K562 (cell line): ENCODE results near the gene USP28. TPM values are rescaled to one million over a fixed set of nuclear protein-coding genes. Genes with fewer than 3 reads are reported as not detected.

Experiments
- CBFB ChIP-seq: sonication (generic); formaldehyde crosslinking; IDR thresholded peaks from 2 replicates; pipeline ENCODE4 v1.4.0; 2020; ENCODE audit warnings: mild to moderate bottlenecking, missing genetic modification reagents
- CSDE1 ChIP-seq, 2 experiments: fragments of 450-650 bp; IDR thresholded peaks; 2 replicates each; pipeline ENCODE4 v1.6.1; 2016; ENCODE audit warnings: mild to moderate bottlenecking in 1 of 2
- MED1 ChIP-seq: sonication (generic); formaldehyde crosslinking; IDR thresholded peaks from 2 replicates; pipeline ENCODE4 v1.8.1; 2023; ENCODE audit warnings: missing genetic modification reagents, borderline replicate concordance
- NFIC ChIP-seq: fragments of 450-650 bp; IDR thresholded peaks from 2 replicates; pipeline ENCODE4 v1.6.1; 2017; ENCODE audit warnings: mild to moderate bottlenecking, inconsistent platforms
- ZNF551 ChIP-seq: fragments of 250-450 bp; sonication (Bioruptor Pico); IDR thresholded peaks from 2 replicates; pipeline ENCODE4 v1.5.0; 2021; ENCODE audit warnings: mild to moderate bottlenecking, moderate library complexity
- polyA plus RNA-seq, 8 experiments: library from polyadenylated mRNA; depleted of rRNA in 4 of 8; stranded (reverse) in 5 of 8; unstranded in 3 of 8; fragments of >200 nt; fragmentation: Nextera tagmentation in 2 of 8; fragmentation: Illumina TruSeq in 1 of 8; extraction: Ambion mirVana in 2 of 8; extraction: Trizol in 1 of 8; gene quantifications; 2 replicates each; pipeline versions ENCODE4 v1.2.1 to v1.2.3, GENCODE V29; 2011 to 2014; ENCODE audit warnings: inconsistent platforms in 1 of 8, missing spikeins in 1 of 8
- total RNA-seq, 7 experiments: library from RNA; depleted of rRNA in 6 of 7; stranded (reverse); fragments of >200 nt in 6 of 7; fragmentation: Illumina TruSeq in 2 of 7; extraction: Trizol in 2 of 7; gene quantifications; 2 replicates each; pipeline versions ENCODE4 v1.2.1 to v1.2.3, GENCODE V29; 2011 to 2021; ENCODE audit warnings: low replicate concordance in 1 of 7
- TF ChIP-seq, protein P1 (sequence below): fragments of 450-650 bp; IDR thresholded peaks from 2 replicates; pipeline ENCODE4 v1.6.1; 2017; ENCODE audit warnings: antibody characterized with exemption, mild to moderate bottlenecking
- TF ChIP-seq, protein P2 (sequence below): sonication (generic); formaldehyde crosslinking; IDR thresholded peaks from 2 replicates; pipeline ENCODE4 v1.8.1; 2023; ENCODE audit warnings: mild to moderate bottlenecking, missing genetic modification reagents

Gene USP28
- total and polyA plus RNA-seq, 9 of the 15 experiments (the other 6 are each of a cell fraction or from before 2014, with no cell fraction given): 3.7 to 42.7 (median 20.3) TPM

DNA sequence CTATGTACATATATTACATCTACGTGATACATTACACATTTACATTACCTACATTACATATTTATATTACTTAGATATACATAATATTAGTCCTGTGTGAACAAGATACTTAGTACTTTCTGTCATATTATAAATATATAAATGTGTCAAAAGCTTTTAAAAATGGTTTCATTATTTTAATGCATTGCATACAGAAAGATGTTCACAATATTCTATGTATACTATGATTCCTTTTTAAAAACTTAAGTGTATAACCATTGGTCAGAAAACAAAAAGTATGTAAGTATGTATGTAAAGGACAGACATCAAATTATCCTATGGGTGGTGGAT lies 101.2 kb downstream of the USP28 start (continued):
- TF ChIP-seq CSDE1 (IDR thresholded peaks at IDR 0.05): no peak; a peak in 1 of 4 replicates
- TF ChIP-seq MED1 (CRISPR knock-in tag): no peak
- TF ChIP-seq CBFB (CRISPR knock-in tag): no peak
- TF ChIP-seq, protein P1, sequence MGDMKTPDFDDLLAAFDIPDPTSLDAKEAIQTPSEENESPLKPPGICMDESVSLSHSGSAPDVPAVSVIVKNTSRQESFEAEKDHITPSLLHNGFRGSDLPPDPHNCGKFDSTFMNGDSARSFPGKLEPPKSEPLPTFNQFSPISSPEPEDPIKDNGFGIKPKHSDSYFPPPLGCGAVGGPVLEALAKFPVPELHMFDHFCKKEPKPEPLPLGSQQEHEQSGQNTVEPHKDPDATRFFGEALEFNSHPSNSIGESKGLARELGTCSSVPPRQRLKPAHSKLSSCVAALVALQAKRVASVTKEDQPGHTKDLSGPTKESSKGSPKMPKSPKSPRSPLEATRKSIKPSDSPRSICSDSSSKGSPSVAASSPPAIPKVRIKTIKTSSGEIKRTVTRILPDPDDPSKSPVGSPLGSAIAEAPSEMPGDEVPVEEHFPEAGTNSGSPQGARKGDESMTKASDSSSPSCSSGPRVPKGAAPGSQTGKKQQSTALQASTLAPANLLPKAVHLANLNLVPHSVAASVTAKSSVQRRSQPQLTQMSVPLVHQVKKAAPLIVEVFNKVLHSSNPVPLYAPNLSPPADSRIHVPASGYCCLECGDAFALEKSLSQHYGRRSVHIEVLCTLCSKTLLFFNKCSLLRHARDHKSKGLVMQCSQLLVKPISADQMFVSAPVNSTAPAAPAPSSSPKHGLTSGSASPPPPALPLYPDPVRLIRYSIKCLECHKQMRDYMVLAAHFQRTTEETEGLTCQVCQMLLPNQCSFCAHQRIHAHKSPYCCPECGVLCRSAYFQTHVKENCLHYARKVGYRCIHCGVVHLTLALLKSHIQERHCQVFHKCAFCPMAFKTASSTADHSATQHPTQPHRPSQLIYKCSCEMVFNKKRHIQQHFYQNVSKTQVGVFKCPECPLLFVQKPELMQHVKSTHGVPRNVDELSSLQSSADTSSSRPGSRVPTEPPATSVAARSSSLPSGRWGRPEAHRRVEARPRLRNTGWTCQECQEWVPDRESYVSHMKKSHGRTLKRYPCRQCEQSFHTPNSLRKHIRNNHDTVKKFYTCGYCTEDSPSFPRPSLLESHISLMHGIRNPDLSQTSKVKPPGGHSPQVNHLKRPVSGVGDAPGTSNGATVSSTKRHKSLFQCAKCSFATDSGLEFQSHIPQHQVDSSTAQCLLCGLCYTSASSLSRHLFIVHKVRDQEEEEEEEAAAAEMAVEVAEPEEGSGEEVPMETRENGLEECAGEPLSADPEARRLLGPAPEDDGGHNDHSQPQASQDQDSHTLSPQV: no peak
- TF ChIP-seq, protein P2, sequence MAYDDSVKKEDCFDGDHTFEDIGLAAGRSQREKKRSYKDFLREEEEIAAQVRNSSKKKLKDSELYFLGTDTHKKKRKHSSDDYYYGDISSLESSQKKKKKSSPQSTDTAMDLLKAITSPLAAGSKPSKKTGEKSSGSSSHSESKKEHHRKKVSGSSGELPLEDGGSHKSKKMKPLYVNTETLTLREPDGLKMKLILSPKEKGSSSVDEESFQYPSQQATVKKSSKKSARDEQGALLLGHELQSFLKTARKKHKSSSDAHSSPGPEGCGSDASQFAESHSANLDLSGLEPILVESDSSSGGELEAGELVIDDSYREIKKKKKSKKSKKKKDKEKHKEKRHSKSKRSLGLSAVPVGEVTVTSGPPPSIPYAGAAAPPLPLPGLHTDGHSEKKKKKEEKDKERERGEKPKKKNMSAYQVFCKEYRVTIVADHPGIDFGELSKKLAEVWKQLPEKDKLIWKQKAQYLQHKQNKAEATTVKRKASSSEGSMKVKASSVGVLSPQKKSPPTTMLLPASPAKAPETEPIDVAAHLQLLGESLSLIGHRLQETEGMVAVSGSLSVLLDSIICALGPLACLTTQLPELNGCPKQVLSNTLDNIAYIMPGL (CRISPR knock-in tag): no peak
- TF ChIP-seq ZNF551: no peak
- TF ChIP-seq NFIC: no peak
